Loucy (cell line): ENCODE measurements around the gene CARF.

Source experiments
- H2AFZ ChIP-seq: fragments of 200-600 bp; sonication (generic); 2 replicates; pipeline ENCODE4 v1.6.0; 2016; ENCODE audit warnings: antibody characterized with exemption, mild to moderate bottlenecking, low read length, moderate library complexity
- H3F3A ChIP-seq: fragments of 200-600 bp; 2 replicates; pipeline ENCODE4 v1.6.0; 2016; ENCODE audit warnings: antibody characterized with exemption, low read depth, mild to moderate bottlenecking
- H3K27me3 ChIP-seq: fragments of 200-600 bp; sonication (generic); 2 replicates; pipeline ENCODE4 v1.6.1; 2014; ENCODE audit warnings: low read length, mild to moderate bottlenecking; ENCODE audit not compliant: insufficient read depth, poor library complexity, severe bottlenecking
- H3K36me3 ChIP-seq: fragments of 200-600 bp; sonication (generic); 2 replicates; pipeline ENCODE4 v1.6.1; 2016; ENCODE audit warnings: low read length; ENCODE audit not compliant: insufficient read depth
- H3K4me1 ChIP-seq: fragments of 200-600 bp; sonication (generic); 2 replicates; pipeline ENCODE4 v1.5.1; 2014; ENCODE audit warnings: low read length, mild to moderate bottlenecking; ENCODE audit not compliant: insufficient read depth, poor library complexity, severe bottlenecking
- H3K4me2 ChIP-seq: fragments of 200-600 bp; sonication (generic); 2 replicates; pipeline ENCODE4 v1.6.0; 2014; ENCODE audit warnings: antibody characterized with exemption, low read length, low read depth, mild to moderate bottlenecking; ENCODE audit not compliant: poor library complexity, severe bottlenecking
- H3K4me3 ChIP-seq: fragments of 200-600 bp; sonication (generic); 2 replicates; pipeline ENCODE4 v1.5.1; 2014; ENCODE audit warnings: low read length, mild to moderate bottlenecking, mixed read lengths; ENCODE audit not compliant: poor library complexity, severe bottlenecking
- H3K79me2 ChIP-seq: fragments of 200-600 bp; sonication (generic); 2 replicates; pipeline ENCODE4 v1.6.1; 2014; ENCODE audit warnings: low read length; ENCODE audit not compliant: insufficient read depth
- H3K9ac ChIP-seq: fragments of 200-600 bp; sonication (generic); 2 replicates; pipeline ENCODE4 v1.6.0; 2014; ENCODE audit warnings: mild to moderate bottlenecking, low read depth, low read length, moderate library complexity; ENCODE audit not compliant: poor library complexity, severe bottlenecking
- H3K9me2 ChIP-seq: fragments of 200-600 bp; sonication (generic); replicated peaks from 2 replicates; pipeline ENCODE4 v1.6.1; 2016; ENCODE audit warnings: low read depth, low read length, mixed read lengths
- H3K9me3 ChIP-seq: fragments of 200-600 bp; sonication (generic); 2 replicates; pipeline ENCODE4 v1.6.1; 2014; ENCODE audit warnings: mild to moderate bottlenecking, antibody characterized with exemption, low read length, low read depth; ENCODE audit not compliant: insufficient read depth
- H4K20me1 ChIP-seq: fragments of 200-600 bp; sonication (generic); 2 replicates; pipeline ENCODE4 v1.6.0; 2014; ENCODE audit warnings: antibody characterized with exemption, low read length, mild to moderate bottlenecking; ENCODE audit not compliant: insufficient read depth, poor library complexity, severe bottlenecking
- CTCF ChIP-seq: fragments of 200-600 bp; sonication (generic); conservative IDR thresholded peaks from 2 replicates; pipeline ENCODE4 v1.5.1; 2014; ENCODE audit warnings: mild to moderate bottlenecking, antibody characterized with exemption, low read length
- EZH2phosphoT487 ChIP-seq: fragments of 200-600 bp; IDR thresholded peaks from 2 replicates; pipeline ENCODE4 v1.6.1; 2018; ENCODE audit warnings: antibody characterized with exemption, mild to moderate bottlenecking, moderate library complexity, borderline replicate concordance

Gene CARF

GRCh38 chr2:202918860-202919259 is 6.8 kb downstream of the CARF start:
- Histone ChIP-seq H3K4me3 (no peak overlapping the region), H2AFZ (no peak overlapping the region), H3K9me2 (no peaks in the 10 kb centered on the region), H3K4me2 (no peak overlapping the region), H3K79me2 (no peaks in the 10 kb centered on the region), H3K9ac (no peak overlapping the region), H3F3A (no peaks in the 10 kb centered on the region), H3K27me3 (no peaks in the 10 kb centered on the region), H3K9me3 (no peaks in the 10 kb centered on the region), H4K20me1 (no peaks in the 10 kb centered on the region), H3K36me3 (no peaks in the 10 kb centered on the region), H3K4me1 (no peaks in the 10 kb centered on the region)
- TF ChIP-seq CTCF: no peak
- TF ChIP-seq EZH2phosphoT487: no peak

GRCh38 chr2:202932425-202933138 is 20.5 kb downstream of the CARF start:
- Histone ChIP-seq H3K27me3 (no peaks in the 10 kb centered on the region), H4K20me1 (no peaks in the 10 kb centered on the region), H3K4me3 (no peak overlapping the region), H3K9ac (no peak overlapping the region), H3K9me2 (no peaks in the 10 kb centered on the region), H3K36me3 (no peaks in the 10 kb centered on the region), H3K9me3 (no peaks in the 10 kb centered on the region), H3K4me1 (no peaks in the 10 kb centered on the region), H3K79me2 (no peaks in the 10 kb centered on the region), H3F3A (no peaks in the 10 kb centered on the region), H3K4me2 (no peak overlapping the region), H2AFZ (no peak overlapping the region)
- TF ChIP-seq EZH2phosphoT487 (no peak), CTCF (no peak)

GRCh38 chr2:202933139-202933510 is 21.1 kb downstream of the CARF start:
- Histone ChIP-seq H2AFZ (no peak overlapping the region), H3K79me2 (no peaks in the 10 kb centered on the region), H3F3A (no peaks in the 10 kb centered on the region), H4K20me1 (no peaks in the 10 kb centered on the region), H3K9ac (no peak overlapping the region), H3K4me1 (no peaks in the 10 kb centered on the region), H3K36me3 (no peaks in the 10 kb centered on the region), H3K9me3 (no peaks in the 10 kb centered on the region), H3K9me2 (no peaks in the 10 kb centered on the region), H3K4me3 (no peak overlapping the region), H3K4me2 (no peak overlapping the region), H3K27me3 (no peaks in the 10 kb centered on the region)
- TF ChIP-seq CTCF (no peak), EZH2phosphoT487 (no peak)
